GM18951 (cell line): Measurements from ENCODE around the gene PNN.
"Not testable (repeated sequence)": the region's sequence is repeated elsewhere in the genome, so short reads cannot be mapped to it uniquely, and the experiment has no call there.

ENCODE experiments used
- POLR2A ChIP-seq: IDR thresholded peaks from 4 replicates; pipeline ENCODE4 v1.6.1; 2011; ENCODE audit warnings: mild to moderate bottlenecking; ENCODE audit not compliant: insufficient read length, insufficient read depth; ENCODE audit errors: extremely low read depth
- in situ Hi-C: fragments of 300-500 bp; cut with MboI; formaldehyde crosslinking; loops from one replicate; pipeline ENCODE4 v1.12.0; 2022; ENCODE audit warnings: low sequenced_read_pairs, mixed read lengths, inconsistent platforms; ENCODE audit not compliant: unreplicated experiment

PNN gene

DNA sequence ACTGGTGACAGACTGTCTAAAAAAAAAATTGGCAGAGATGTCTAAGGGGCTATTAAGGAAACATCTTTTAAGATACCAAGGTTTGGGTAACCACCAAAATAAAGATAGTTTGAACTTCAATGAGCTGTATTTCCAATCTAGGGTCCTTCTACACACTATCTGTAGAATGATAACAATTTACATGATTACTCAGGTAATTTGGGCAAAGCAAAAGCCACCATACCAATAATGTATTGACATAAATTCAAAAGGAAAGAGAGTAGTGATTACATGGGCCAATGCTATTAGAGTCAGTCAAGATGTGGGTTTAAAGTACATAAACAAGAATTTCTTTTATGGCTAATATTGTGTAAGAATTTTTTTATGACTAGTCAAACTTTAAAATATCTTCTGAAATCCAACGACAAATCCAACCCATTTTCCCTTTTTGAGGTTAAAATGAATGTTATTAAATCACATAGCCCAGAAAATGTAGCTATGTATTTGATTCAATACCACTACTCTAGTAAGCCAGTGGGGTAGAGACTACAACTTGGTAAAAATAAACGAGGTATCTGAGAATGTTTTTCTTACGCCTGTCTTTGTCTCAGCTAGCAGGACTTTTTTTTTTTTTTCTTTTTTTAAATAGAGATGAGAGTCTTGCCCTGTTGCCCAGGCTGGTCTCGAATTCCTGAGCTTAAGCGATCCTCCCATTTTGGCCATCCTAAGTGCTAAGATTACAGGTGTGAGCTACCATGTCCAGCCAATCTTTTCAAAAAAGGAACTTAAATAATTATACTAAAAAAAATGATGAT lies 10.4 kb downstream of the PNN start:
- in situ Hi-C loops = no loop called here

DNA sequence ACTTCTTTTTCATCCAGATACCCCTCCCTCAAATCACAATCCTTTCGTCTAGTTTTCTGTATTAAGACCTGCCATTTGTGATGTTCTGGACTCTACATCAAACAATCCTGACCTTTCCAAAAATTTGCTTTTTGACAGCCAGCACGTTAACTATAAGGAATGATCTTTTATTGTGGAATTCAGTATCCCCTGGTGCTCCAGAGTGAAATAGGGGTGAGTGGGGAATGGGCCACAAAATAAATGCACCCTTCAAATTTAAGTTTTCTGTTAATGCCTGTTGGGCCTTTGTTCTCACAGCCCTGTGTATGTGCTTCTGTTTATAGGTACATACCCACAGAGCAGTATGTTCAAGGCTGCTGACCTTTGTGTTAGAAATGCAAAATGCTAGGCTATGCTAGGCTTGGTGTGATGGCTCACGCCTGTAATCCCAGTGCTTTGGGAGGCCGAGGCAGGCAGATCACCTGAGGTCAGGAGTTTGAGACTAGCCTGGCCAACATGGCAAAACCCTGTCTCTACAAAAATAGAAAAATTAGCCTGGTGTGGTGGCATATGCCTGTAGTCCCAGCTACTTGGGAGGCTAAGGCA lies 12.0 kb downstream of the PNN start:
- TF ChIP-seq POLR2A = no peak
- in situ Hi-C loops = no loop called here

More for the DNA sequence above, 10.4 kb downstream of the PNN start:
- TF ChIP-seq POLR2A = no peak

DNA sequence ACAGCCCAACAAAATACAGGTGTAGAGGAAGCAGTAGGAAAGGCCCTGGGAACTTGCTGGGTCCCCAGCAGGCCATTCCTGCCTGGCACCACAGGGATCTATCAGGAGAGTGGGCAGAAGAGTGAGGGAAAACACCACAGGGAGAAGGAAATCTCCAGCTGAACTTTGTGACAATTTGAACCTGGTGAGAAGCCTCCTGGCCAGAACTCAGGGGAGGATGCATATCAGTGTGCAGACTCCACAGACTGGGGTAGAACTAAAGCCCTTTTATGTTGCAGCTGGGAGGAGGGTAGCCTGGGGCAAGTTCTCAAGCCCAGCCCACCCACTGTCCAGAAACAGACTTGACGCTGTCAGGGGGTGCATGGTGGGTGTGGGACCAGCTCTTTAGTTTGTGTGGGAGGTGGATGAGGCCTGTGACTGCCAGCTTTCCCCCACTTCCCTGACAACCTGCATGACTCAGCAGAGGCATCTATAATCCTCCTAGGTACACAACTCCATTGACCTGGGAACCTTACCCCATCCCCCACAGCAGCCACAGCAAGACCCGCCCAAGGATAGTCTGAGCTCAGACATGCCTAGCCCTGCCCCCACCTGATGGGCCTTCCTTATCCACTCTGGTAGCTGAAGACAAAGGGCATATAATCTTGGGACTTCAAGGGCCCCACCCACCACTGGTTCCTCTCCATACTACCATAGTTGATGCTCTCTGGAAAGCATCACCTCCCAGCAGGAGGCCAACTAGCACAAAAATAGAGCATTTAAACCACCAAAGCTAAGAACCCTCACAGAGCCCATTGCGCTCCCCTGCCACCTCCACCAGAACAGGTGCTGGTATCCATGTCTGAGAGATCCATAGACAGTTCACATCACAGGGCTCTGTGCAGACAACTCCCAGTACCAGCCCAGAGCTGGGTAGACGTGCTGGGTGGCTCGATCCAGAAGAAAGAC lies 28.9 kb downstream of the PNN start:
- in situ Hi-C loops = no loop called here
- no peak for TF ChIP-seq POLR2A

DNA sequence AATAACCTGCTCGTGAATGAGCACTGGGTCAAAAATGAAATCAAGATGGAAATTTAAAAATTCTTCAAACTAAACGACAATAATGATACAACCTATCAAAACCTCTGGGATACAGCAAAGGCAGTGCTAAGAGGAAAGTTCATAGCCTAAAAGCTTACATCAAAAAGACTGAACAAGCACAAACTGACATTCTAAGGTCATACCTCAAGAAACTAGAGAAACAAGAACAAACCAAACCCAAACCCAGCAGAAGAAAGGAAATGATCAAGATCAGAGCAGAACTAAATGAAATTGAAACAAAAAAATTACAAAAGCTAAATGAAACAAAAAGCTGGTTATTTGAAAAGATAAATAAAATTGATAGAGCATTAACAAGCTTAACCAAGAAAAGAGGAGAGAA lies 32.4 kb downstream of the PNN start:
- in situ Hi-C loops = not testable (repeated sequence)

DNA sequence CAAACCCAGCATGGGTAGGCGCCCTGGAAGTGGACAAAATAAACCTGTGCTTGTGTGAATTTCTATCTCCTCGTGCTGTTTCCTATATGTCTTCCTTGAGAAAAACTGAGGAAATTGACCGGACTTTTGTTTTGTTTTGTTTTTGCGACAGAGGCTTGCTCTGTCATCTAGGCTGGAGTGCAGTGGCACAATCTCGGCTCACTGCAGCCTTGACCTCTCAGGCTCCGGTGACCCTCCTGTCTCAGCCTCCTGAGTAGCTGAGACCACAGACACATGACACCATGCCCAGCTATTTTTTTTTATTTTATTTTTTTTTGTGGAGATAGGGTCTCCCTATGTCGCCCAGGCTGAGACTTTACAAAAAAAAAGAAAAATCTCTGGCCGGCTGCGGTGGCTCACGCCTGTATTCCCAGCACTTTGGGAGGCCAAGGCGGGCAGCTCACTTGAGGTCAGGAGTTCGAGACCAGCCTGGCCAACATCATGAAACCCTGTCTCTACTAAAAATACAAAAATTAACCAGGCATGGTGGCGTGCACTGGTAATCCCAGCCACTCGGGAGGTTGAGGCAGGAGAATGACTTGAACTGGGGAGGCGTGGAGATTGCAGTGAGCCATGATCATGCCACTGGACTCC lies 36.2 kb downstream of the PNN start:
- no peak for TF ChIP-seq POLR2A
- in situ Hi-C loops = no loop called here

DNA sequence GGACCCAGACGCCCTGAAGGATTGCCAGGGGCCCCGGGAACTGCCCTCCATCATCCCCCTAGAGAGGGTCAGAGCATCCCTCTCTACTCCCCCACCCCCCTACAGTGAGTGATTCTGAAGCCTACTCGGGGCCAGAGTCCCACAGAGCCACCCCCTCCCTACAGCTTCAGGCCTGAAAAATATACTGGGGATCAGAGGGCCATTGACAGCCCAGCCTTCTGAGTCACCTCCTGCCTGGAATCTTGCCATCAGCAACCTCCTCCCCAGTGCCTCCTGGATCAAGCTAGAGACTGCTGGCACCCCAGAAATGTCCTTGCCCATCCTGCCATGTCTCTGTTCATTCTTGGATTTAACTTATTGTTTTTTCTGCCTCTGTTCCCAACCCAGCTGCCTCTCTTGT lies 37.0 kb downstream of the PNN start:
- TF ChIP-seq POLR2A = no peak
- in situ Hi-C loops = no loop called here

DNA sequence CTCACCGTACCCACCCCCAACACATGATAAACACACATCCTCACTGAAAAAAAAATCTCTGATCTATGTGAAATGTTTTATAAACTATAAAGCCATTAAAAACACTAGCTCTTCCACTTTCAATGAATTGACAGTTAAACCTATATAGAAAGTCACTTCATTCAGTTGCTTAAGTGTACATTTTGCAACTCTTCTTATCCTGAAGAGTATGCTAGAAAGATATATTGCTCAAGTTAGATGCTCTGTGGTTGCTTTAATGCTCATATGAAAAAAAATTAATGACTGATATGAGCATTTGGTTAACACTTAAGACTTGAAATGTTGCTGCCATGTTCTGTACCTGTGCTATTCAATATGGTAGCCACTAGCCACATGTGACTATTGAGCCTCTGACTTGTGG lies 37.6 kb downstream of the PNN start:
- TF ChIP-seq POLR2A = no peak
- in situ Hi-C loops = no loop called here

DNA sequence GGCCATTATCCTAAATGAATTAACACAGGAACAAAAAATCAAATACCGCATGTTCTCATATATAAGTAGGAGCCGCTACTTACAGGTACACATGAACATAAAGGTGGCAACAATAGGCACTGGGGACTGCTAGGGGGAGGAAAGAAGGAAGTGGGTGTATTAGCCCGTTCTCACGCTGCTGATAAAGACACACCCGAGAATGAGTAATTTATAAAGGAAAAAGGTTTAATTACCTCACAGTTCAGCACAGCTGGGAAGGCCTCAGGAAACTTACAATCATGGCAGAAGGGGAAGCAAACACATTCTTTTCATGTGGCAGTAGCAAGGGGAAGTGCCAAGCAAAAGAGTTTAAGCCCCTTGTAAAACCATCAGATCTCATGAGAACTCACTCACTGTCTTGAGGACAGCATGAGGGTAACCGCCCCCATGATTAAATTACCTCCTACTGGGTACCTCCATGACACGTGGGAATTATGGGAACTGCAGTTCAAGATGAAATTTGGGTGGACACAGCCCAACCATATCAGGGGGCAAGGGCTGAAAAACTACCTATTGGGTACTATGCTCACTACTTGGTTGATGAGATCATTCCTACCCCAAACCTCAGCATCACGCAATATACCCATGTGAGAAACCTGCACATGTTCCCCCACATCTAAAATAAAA lies 42.3 kb downstream of the PNN start:
- in situ Hi-C loops = no loop called here
- no peak for TF ChIP-seq POLR2A

DNA sequence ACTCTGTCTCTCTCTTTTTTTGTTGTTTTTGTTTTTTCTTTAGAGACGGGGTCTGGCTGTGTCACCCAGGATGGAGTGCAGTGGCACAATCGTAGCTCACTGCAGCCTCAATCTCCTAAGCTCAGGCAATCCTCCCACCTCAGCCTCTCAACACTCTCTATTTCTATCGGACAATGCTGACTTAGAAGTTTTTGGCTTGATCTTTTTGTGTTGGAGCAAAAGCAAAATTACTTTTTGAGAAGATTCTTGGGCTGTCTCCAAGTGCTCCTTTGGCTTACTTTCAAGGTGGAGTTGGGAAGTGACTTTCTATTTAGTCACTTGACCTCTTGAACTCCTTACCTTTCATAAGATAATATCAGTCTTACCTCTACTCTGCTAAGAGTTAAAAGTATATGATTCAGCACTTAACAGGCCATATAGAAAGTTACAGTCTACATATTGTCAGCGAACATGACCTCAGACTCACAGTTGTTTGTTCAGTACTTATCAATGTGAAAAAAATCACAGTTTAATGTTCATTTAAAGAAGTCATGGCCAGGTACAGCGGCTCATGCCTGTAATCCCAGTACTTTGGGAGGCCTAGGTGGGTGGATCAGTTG lies 43.2 kb downstream of the PNN start:
- TF ChIP-seq POLR2A = no peak
- in situ Hi-C loops = no loop called here

DNA sequence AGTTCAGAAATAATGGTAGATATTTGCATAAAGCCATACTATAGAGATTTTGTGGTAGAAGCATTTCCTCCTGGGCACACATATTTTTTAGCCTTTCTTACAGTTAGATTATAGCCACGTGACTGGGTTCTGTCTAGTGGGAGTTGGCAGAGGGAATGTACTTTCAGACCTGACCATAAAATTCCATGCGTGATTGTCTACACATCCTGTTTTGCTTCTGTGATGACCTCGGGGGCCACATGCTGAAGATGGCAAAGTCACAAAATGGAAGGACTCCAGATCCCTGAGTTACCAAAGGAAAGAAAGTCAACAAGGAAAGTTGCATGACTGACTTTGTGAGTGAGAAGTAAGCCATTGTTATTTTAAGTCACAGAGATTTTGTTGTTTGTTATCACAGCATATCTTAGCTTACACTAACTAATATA lies 44.0 kb downstream of the PNN start:
- in situ Hi-C loops = no loop called here
- no peak for TF ChIP-seq POLR2A

DNA sequence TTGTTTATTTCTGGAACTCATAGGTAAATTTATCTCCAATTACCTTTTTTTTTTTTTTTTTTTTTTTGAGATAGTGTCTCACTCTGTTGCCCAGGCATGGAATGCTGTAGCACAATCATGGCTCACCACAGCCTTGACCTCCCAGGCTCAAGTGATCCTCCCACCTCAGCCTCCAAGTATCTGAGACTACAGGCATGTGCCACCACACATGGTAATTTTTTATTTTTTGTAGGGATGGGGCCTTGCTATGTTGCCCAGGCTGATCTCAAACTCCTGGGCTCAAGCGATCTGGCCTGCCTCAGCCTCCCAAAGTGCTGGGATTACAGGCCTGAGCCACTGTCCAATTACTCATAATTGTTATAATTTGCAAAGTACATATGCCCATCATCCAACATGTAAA lies 45.4 kb downstream of the PNN start:
- in situ Hi-C loops = not testable (repeated sequence)

DNA sequence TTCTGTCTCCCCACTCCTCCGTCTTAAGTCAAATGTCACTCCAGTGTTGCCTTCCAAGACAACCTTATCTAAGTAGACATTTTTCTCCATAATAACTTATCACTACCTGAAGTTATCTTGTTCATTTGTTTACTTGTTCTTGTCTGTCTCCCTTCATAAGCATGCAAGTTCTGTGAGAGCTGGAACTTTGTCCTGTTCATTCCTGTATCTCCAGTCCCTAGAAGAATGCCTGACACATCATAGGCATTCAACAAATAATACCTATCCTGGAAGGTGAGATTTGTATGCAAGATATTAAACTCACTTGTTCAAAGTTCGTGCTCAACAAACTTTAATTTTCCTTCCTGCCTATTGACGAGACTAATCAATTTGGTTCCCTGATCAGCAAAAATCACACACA lies 53.0 kb downstream of the PNN start:
- in situ Hi-C loops = no loop called here

More for the DNA sequence above, 53.0 kb downstream of the PNN start:
- TF ChIP-seq POLR2A = no peak
